NOMO-1 (cell line): Measurements from ENCODE around the gene NR5A1.

Experiments
- DNase-seq, 2 experiments: peaks; one replicate each; lab custom pipeline; 2025; ENCODE audit not compliant: unreplicated experiment in 2 of 2; lab: John Stamatoyannopoulos, UW

Gene NR5A1

DNA sequence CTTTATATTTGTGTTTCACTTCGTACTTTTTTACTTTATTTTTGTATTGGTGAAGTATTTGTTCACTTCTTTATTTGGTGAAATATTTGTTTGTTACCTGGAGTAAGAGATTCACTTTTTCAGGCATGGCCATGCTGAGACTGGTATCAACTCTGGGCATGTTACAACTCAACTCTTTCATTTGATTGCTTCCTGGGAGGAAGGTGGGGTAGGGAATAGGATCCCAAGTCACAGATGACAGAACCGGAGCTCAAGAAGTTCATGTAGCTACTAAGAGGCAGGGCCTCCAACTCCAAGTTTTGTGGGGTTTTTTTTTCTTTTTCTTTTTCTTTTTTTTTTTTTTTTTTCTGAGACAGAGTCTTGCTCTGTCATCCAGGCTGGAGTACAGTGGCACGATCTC lies 63.0 kb downstream of the NR5A1 start:
- no peak for DNase-seq

DNA sequence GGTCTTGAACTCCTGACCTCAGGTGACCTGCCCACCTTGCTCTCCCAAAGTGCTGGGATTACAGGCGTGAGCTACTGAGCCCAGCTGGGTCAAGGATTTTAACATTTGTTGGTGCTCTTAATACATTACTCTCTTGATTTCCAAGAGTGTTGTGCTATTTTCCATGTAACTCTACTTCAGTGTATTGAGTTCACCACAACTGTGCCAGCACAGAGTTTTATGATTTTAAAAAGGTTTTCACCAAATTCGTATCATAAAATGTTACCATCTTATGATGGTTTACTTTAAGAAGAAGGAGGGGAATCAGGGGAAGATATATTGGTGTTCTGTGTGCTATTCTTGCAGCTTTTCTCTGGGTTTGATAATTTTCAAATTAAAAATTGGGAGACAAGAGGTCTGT lies 63.6 kb downstream of the NR5A1 start:
- DNase-seq = no peak

DNA sequence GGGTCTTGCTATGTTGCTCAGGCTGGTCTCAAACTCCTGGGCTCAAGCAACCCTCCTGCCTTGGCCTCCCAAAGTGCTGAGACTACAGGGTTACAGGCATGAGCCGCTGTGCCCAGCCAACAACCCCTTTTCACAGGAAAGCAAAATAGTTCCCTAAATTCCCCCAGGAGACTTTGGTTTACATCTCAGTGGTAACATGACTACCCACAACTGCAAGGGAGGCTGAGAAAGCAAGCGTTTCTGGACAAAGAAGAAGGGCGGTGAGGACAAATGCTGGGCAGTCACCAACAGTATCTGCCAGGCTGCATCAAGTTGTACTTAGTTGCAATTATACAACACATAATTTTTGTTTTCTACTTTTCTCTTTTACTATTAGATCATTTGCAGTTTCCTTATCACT lies 64.4 kb downstream of the NR5A1 start:
- DNase-seq = no peak

DNA sequence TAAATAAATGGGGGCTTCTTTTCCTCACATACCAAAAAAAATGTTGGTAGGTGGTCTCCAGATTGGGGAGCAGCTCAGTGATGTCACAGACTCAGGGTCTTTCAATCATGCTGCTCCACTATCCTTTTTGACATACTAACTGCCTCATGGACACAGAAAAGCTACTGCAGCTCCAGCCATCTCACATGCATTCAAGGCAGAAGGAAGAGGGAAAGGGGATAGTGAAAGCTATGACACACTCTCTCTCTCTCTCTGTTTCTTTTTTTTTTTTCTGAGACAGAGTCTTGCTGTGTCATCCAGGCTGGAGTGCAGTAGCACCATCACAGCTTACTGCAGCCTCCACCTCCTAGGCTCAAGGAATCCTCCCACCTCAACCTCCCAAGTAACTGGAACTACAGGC lies 64.8 kb downstream of the NR5A1 start:
- DNase-seq = no peak

DNA sequence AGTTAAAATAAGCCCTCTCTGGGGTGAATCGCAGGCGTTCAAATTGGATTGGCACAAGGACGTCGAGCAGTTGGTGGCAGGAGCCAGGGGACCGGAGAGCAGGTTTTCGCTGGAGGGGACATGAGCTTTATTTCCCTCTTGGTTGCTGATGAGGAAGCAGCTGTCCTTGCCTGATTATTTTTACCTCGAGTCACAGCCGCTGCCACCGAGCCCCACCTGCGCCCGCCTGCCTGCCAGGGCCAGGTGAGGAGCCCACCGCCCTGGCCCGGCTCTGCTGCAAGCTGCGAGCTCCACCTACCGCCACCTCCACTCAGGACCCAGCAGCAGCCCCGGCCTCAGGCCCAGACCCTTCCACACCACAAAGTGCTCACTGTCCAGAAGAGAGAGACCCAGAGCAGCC lies 65.9 kb downstream of the NR5A1 start:
- DNase-seq = no peak

DNA sequence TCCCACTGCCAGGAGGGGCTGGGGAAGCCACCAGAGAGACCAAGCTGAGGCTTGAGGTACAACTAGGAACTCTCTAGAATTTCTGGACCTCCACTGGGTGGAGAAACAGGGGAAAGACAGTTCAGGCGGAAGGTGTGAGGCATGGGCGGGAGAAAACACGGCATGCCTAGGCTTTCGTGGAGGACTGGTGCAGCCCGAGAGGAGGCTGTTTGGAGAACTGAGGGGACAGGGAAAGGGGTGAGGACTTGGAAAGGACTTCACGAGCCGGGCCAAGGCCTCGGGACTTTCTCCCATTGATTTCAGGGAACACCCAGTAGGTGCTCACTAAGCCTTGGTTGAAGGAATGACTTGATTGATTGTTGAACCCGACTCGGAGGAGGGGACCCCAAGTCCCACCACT lies 66.4 kb downstream of the NR5A1 start:
- DNase-seq = no peak

DNA sequence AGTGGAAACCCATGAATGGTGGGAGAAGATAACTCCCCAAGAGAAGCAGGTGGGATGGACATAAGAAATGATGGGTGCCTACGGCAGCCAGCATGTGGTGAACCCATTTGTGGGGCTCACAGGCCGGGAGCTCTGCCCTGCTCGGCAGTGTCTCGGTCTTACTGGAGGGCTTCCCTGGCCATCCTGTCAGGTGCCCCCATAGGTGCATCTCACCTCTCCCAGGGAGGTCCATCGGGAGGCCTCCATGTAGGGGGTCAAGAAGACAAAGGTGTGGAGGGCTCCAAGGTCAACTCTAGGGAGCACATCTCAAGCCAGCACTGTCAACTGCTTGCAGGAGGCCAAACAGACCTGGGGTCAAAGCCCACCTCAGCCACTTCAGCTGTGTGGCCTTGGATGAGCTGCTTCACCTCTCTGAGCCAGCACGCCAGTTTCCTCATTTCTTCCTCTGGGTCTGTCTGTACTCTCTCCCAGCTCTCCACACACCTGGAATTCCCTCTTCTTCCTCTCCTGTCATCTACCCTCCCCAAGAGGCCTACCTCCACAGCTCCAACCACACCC lies 67.4 kb downstream of the NR5A1 start:
- no peak for DNase-seq

DNA sequence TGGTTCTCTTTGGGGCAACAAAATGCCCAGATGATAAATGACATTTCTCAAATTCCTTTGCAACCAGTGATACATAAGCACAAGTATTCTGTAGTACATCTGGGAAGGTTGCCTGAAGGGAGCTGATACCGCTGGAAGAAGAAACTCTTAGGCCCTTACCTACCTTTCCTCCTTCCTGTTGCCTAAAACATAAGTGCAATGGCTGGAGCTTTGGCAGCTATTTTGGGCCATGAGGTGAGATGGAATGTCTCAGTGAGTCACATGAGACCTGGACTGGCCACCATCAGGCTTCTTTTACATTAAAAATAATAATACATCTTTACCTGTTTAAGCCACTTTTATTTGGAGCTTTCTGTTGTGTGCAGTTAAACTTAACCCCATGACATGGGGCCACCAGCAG lies 68.1 kb downstream of the NR5A1 start:
- no peak for DNase-seq

DNA sequence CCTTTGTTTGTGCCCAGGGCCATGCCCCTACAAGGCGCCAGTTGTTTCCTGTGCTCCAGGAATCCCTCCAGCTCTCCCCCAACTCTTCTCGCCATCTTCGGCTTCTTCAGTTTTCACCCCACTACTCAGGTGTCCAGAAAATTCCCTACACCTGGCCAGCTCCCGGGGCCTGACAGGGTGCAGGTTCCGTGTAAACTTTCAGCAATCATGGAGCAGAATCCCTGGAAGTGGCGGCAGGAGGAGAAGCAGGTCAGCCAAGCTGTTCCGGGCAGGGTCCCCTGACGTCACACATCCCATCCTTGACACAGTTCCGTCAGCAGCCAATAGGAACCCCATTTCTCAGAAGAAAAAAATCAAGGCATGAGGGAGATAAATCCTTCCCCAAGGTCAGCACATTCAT lies 69.1 kb downstream of the NR5A1 start:
- no peak for DNase-seq

DNA sequence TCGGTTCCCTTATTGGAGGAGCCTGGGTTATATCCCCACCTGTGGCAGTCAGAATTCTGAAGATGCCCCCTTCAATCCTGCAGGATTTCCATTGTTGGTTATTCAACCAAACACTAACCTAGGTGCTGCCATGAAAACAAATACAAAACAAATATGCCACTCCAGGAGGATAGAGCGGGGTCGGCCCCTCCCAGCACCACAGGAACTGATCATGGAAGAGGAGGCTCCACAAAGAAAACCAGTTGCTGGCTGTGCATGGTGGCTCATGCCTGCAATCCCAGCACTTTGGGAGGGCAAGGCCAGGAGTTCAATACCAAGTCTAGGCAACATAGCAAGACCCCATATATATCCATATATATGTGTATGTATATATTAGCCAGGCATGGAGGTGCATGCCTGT lies 70.1 kb downstream of the NR5A1 start:
- no peak for DNase-seq

DNA sequence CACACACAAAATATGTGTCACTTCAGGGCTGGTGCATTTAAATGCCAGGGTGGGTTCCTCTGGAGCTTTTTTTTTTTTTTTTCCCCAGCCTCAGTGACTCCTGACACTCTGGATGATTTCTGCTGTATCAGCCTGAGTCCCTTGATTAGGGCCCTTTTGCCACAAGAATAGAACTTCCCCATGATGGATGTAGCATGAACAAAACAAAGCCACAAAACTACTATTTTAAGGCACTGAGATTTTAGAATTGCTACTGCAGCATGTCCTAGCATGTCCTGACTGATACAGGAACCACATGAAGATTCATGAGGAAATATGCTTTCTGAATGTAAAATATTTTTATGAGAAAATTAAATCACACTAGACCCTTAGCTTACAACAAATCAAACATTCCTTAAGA lies 70.9 kb downstream of the NR5A1 start:
- peak; percentile 38 to 73 for DNase-seq
